C4-2B (cell line): ENCODE data around the gene OR1J4.
"Not testable (repeated sequence)": the region's sequence is repeated elsewhere in the genome, so short reads cannot be mapped to it uniquely, and the experiment has no call there.

Source experiments
- H3K27ac ChIP-seq: fragments of 450-650 bp; 2 replicates; pipeline ENCODE4 v1.5.1; 2017
- ZFX ChIP-seq: fragments of 450-650 bp; IDR thresholded peaks from 2 replicates; pipeline ENCODE4 v1.6.1; 2017
- TF ChIP-seq, protein P1 (sequence below): fragments of 450-650 bp; conservative IDR thresholded peaks from 2 replicates; pipeline ENCODE4 v1.5.1; 2017; ENCODE audit warnings: mild to moderate bottlenecking

Gene OR1J4

DNA sequence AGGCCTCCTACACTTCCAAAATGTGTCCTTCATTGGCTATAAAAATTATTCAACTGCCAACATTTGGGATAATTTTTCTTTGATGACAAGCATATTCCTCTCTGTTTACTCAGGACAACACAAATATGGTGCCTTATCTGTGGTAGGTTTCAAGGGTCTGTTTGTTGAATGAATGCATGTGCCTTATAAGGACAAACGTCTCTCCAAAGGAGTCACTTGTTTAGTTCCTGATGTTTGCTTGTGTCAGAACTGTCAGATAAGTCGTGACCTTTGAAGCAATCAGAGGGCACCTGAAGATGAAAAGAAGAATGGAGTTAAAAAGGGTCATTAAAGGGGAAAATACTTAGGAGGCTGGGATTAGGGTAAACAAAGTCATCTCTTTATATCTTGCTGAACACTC, 12.0 kb upstream of the OR1J4 start:
- no peak overlapping the region for H3K27ac ChIP-seq
- TF ChIP-seq ZFX, result no peak
- TF ChIP-seq, protein P1, sequence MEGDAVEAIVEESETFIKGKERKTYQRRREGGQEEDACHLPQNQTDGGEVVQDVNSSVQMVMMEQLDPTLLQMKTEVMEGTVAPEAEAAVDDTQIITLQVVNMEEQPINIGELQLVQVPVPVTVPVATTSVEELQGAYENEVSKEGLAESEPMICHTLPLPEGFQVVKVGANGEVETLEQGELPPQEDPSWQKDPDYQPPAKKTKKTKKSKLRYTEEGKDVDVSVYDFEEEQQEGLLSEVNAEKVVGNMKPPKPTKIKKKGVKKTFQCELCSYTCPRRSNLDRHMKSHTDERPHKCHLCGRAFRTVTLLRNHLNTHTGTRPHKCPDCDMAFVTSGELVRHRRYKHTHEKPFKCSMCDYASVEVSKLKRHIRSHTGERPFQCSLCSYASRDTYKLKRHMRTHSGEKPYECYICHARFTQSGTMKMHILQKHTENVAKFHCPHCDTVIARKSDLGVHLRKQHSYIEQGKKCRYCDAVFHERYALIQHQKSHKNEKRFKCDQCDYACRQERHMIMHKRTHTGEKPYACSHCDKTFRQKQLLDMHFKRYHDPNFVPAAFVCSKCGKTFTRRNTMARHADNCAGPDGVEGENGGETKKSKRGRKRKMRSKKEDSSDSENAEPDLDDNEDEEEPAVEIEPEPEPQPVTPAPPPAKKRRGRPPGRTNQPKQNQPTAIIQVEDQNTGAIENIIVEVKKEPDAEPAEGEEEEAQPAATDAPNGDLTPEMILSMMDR, result no peak

DNA sequence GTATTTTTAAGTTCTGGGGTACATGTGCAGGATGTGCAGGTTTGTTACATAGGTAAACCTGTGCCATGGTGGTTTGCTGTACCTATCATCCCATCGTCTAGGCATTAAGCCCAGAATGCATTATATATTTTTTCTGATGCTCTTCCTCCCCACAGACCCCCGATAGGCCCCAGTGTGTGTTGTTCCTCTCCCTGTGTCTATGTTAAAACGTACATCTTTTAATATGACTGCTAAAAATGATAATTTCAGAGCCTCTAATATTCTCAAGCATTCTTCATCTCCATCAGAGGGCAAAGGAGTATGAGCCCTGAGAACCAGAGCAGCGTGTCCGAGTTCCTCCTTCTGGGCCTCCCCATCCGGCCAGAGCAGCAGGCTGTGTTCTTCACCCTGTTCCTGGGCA, 8.4 kb upstream of the OR1J4 start, which contains the start of gene OR1J2:
OR1J2 (plus strand) TSS at position 301 of the 400 bp plus-strand sequence; CDS start at position 301, 0 bp downstream.
- TF ChIP-seq, protein P1, result no peak
- TF ChIP-seq ZFX, result no peak
- no peak within 1 kb of the TSS for H3K27ac ChIP-seq

DNA sequence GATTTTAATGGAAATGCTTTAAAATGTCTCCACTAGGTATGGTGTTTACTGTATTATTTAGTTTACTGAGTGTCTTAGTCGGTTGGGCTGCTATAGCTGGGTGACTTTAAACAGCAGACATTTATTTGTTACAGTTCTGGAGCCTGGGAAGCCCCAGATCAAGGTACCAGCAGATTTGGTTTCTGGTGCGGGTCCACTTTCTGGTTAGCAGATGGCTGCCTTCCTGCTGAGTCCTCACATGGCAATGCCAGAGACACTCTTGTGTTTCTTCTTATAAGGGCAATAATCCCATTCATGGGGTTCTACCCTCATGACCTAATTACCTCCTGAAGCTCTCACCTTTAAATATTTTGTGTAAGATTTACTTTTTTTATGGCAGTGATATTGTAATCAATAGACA, 715 bp upstream of the OR1J4 start:
- no peak overlapping the region for H3K27ac ChIP-seq
- TF ChIP-seq ZFX, result no peak
- TF ChIP-seq, protein P1, result no peak

DNA sequence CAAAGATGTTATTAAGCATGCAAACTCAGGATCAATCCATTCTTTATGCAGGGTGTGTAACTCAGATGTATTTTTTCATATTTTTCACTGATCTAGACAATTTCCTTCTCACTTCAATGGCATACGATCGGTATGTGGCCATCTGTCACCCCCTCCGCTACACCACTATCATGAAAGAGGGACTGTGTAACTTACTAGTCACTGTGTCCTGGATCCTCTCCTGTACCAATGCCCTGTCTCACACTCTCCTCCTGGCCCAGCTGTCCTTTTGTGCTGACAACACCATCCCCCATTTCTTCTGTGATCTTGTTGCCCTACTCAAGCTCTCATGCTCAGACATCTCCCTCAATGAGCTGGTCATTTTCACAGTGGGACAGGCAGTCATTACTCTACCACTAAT, 435 bp downstream of the OR1J4 start:
- TF ChIP-seq, protein P1, result no peak
- no peak for TF ChIP-seq ZFX

DNA sequence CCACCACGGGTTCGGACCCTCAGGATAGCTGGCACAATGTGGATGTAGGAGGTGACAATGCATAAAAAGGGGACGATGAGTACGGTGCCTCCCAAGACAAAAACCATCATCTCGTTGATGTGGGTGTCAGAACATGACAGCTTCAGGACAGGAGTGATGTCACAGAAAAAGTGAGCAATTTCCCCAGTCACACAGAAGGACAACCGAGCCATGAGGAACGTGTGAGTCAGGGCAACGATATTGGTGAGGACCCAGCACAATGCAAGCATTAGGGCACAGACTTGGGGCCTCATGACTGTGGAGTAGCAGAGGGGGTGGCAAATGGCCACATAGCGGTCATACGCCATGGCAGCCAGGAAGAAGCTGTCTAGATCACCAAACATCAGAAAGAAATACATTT, 7.7 kb downstream of the OR1J4 start:
- TF ChIP-seq, protein P1, result no peak
- no peak for TF ChIP-seq ZFX
- H3K27ac ChIP-seq, result no peak overlapping the region

More for the DNA sequence above, 435 bp downstream of the OR1J4 start:
- no peak overlapping the region for H3K27ac ChIP-seq

DNA sequence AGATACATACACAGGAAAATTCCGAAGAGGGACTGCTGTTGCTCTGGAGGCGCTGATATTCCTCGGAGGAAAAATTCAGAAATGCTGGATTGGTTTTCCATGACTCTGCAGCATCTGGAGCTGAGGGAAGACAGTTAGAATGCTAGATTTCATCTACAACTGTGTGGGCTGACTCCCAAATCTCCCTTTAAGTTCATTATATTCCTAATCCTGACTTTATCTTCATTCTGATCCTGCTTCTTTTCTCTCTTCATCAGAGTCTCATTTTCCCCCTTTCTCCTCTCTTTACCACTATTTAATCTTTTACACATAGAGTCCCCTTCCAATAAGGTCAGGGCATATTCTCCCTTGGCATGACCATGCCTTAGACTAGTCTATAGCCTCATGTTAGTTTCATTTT, 8.3 kb downstream of the OR1J4 start, which contains the start of gene OR1N1:
OR1N1 (minus strand) TSS at position 101 of the 400 bp plus-strand sequence; CDS start at position 101, 0 bp downstream.
- TF ChIP-seq, protein P1, result no peak
- no peak for TF ChIP-seq ZFX
- no peak within 1 kb of the TSS for H3K27ac ChIP-seq

DNA sequence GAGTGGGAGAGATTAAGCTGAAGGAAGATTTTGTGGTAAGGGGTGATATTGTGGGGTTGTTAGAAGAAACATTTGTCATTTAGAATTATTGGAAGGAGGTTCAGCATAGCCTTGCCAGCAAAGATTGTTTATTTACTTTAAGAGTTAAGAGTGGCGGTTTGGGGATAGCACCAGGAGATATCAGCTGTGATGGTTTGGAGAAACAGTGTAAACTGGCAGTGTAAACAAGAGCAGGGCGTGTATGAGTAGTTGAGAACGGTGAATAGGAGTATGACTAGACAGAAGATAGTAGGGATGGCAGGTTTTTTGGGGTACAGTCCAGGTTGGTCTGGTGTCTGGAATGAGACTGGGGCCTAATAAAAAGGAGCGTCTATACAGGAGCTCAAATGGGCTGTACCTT, 12.2 kb downstream of the OR1J4 start:
- H3K27ac ChIP-seq, result not testable (repeated sequence)

DNA sequence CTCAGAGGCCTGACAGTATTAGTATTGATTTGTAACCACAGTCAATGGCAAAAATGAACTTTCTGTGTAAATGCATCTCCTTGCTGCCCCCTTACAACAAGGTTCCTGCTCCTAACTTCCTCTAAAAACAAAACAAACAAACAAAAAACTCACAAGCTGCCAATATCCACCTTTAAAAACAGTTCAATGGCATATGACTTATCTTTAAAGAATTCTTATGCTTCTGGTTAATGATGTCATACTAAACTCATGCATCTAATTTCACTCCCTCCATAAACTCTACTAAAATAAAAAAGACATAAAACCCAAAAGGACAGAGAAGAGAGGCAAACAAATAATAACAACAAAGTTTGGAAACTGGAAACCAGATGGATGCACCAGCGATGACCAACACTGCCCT, 17.2 kb downstream of the OR1J4 start:
- no peak for TF ChIP-seq ZFX
- TF ChIP-seq, protein P1, result no peak
- H3K27ac ChIP-seq, result no peak overlapping the region

DNA sequence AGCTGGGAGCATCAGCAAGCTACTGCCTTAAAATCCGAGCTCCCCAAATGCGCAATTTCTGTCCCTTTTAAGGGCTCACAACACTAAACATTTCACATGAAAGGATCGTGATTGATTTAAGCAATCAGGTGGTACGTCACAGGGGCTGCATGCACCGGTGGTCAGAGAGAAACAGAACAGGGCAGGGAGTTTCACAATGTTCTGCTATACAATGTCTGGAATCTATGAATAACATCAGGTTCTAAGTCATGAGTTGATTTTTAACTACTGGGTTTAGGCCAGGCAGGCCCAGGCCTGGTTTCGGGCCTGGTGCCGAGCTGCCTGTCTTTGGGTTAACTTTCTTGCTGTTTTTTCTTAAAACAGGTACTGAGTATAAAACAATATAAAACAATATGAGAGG, 18.1 kb downstream of the OR1J4 start:
- not testable (repeated sequence) for H3K27ac ChIP-seq
